Activated CD4-positive, alpha-beta T cell treated with anti-CD3 and anti-CD28 coated beads, Interleukin-2, amount 10 ng/mL, durations not matched to agents 24 days and 14 days (primary cell): Measurements from ENCODE around the gene B4GALNT3. TPM values are rescaled to one million over a fixed set of nuclear protein-coding genes. Genes with fewer than 3 reads are reported as not detected.

ENCODE experiments used
- DNase-seq: peaks from one replicate; pipeline ENCODE4 v3.0.0; 2022
- H3K27ac Mint-ChIP-seq: one replicate; pipeline ENCODE4 v1.8.0; 2022; ENCODE audit warnings: mild to moderate bottlenecking, mixed read lengths
- H3K27me3 Mint-ChIP-seq: one replicate; pipeline ENCODE4 v1.8.0; 2022; ENCODE audit warnings: mixed read lengths
- H3K36me3 Mint-ChIP-seq: one replicate; pipeline ENCODE4 v1.8.0; 2022; ENCODE audit warnings: low read depth, mild to moderate bottlenecking, mixed read lengths
- H3K4me1 Mint-ChIP-seq: one replicate; pipeline ENCODE4 v1.8.0; 2021; ENCODE audit warnings: mixed read lengths
- H3K4me3 Mint-ChIP-seq: one replicate; pipeline ENCODE4 v1.8.0; 2022; ENCODE audit warnings: mild to moderate bottlenecking, moderate library complexity, mixed read lengths
- H3K9me3 Mint-ChIP-seq: one replicate; pipeline ENCODE4 v1.8.0; 2021; ENCODE audit warnings: mixed read lengths
- intact Hi-C: fragments of 100-400 bp; cut with micrococcal nuclease; formaldehyde crosslinking; loops from one replicate; pipeline ENCODE4 v1.15.1; 2023
- total RNA-seq: library from RNA; stranded (reverse); gene quantifications from 2 replicates; pipeline ENCODE4 v1.2.3, GENCODE V29; 2022

The B4GALNT3 gene
- total RNA-seq, 1 donor from 2014 or later: 6.6 TPM

- peak overlapping the region; percentile 60 for H3K27ac Mint-ChIP-seq
- peak; percentile 80 for DNase-seq
- H3K27me3 Mint-ChIP-seq: peaks cover 78% of the 10 kb centered on the region
- peaks cover 12% of the 10 kb centered on the region for H3K4me1 Mint-ChIP-seq
- peak overlapping the region; percentile 87 for H3K4me3 Mint-ChIP-seq
- peaks cover 2% of the 10 kb centered on the region for H3K36me3 Mint-ChIP-seq
- no peaks in the 10 kb centered on the region for H3K9me3 Mint-ChIP-seq
- intact Hi-C loops: no loop called here
Measured at GRCh38 chr12:460261-461230, 807 bp downstream of the B4GALNT3 start.

- H3K27ac Mint-ChIP-seq: peak overlapping the region; percentile 60
- no peaks in the 10 kb centered on the region for H3K9me3 Mint-ChIP-seq
- peaks cover 2% of the 10 kb centered on the region for H3K36me3 Mint-ChIP-seq
- no peak for DNase-seq
- H3K4me3 Mint-ChIP-seq: peak overlapping the region; percentile 87
- H3K4me1 Mint-ChIP-seq: peaks cover 12% of the 10 kb centered on the region
- intact Hi-C loops: no loop called here
- peaks cover 71% of the 10 kb centered on the region for H3K27me3 Mint-ChIP-seq
Measured at GRCh38 chr12:461425-461824, 1.7 kb downstream of the B4GALNT3 start.

GRCh38 chr12:462936-463705 lies 3.4 kb downstream of the B4GALNT3 start:
- intact Hi-C loops: no loop called here
- no peak for DNase-seq
- Mint-ChIP-seq H3K9me3 (no peaks in the 10 kb centered on the region), H3K27ac (no peak overlapping the region), H3K4me3 (no peak overlapping the region), H3K4me1 (peaks cover 8% of the 10 kb centered on the region), H3K36me3 (peaks cover 2% of the 10 kb centered on the region), H3K27me3 (peaks cover 55% of the 10 kb centered on the region)

- Mint-ChIP-seq H3K27me3 (peaks cover 47% of the 10 kb centered on the region), H3K36me3 (peaks cover 2% of the 10 kb centered on the region), H3K4me1 (peaks cover 4% of the 10 kb centered on the region), H3K4me3 (no peak overlapping the region), H3K27ac (no peak overlapping the region), H3K9me3 (no peaks in the 10 kb centered on the region)
- DNase-seq: no peak
- intact Hi-C loops: no loop called here
Measured at GRCh38 chr12:464484-465267, 4.9 kb downstream of the B4GALNT3 start.

- H3K27ac Mint-ChIP-seq: no peak overlapping the region
- intact Hi-C loops: no loop called here
Measured at GRCh38 chr12:466039-466438, 6.3 kb downstream of the B4GALNT3 start.

GRCh38 chr12:466762-467161 lies 7.0 kb downstream of the B4GALNT3 start:
- no peak overlapping the region for H3K27ac Mint-ChIP-seq
- intact Hi-C loops: no loop called here
- H3K4me3 Mint-ChIP-seq: no peak overlapping the region
- H3K27me3 Mint-ChIP-seq: peaks cover 39% of the 10 kb centered on the region
- H3K4me1 Mint-ChIP-seq: no peaks in the 10 kb centered on the region
- DNase-seq: no peak
- no peaks in the 10 kb centered on the region for H3K9me3 Mint-ChIP-seq
- H3K36me3 Mint-ChIP-seq: no peaks in the 10 kb centered on the region

More at GRCh38 chr12:466039-466438, 6.3 kb downstream of the B4GALNT3 start:
- H3K4me1 Mint-ChIP-seq: peaks cover 1% of the 10 kb centered on the region
- peaks cover under 1% of the 10 kb centered on the region for H3K36me3 Mint-ChIP-seq
- peaks cover 46% of the 10 kb centered on the region for H3K27me3 Mint-ChIP-seq
- no peak overlapping the region for H3K4me3 Mint-ChIP-seq
- no peaks in the 10 kb centered on the region for H3K9me3 Mint-ChIP-seq
- no peak for DNase-seq

- H3K4me3 Mint-ChIP-seq: no peak overlapping the region
- no peak for DNase-seq
- no peaks in the 10 kb centered on the region for H3K4me1 Mint-ChIP-seq
- intact Hi-C loops: no loop called here
- peaks cover 32% of the 10 kb centered on the region for H3K27me3 Mint-ChIP-seq
- H3K36me3 Mint-ChIP-seq: no peaks in the 10 kb centered on the region
- H3K27ac Mint-ChIP-seq: no peak overlapping the region
- H3K9me3 Mint-ChIP-seq: no peaks in the 10 kb centered on the region
Measured at GRCh38 chr12:467591-467990, 7.9 kb downstream of the B4GALNT3 start.

GRCh38 chr12:468671-469389 lies 9.1 kb downstream of the B4GALNT3 start:
- no peak overlapping the region for H3K4me3 Mint-ChIP-seq
- H3K27ac Mint-ChIP-seq: no peak overlapping the region
- peaks cover 2% of the 10 kb centered on the region for H3K4me1 Mint-ChIP-seq
- H3K36me3 Mint-ChIP-seq: no peaks in the 10 kb centered on the region
- no peak for DNase-seq
- peaks cover 26% of the 10 kb centered on the region for H3K27me3 Mint-ChIP-seq
- H3K9me3 Mint-ChIP-seq: no peaks in the 10 kb centered on the region
- intact Hi-C loops: no loop called here

GRCh38 chr12:470133-470532 lies 10.4 kb downstream of the B4GALNT3 start:
- no peak overlapping the region for H3K4me3 Mint-ChIP-seq
- peaks cover 2% of the 10 kb centered on the region for H3K4me1 Mint-ChIP-seq
- H3K36me3 Mint-ChIP-seq: no peaks in the 10 kb centered on the region
- H3K27ac Mint-ChIP-seq: no peak overlapping the region
- peaks cover 21% of the 10 kb centered on the region for H3K27me3 Mint-ChIP-seq
- no peaks in the 10 kb centered on the region for H3K9me3 Mint-ChIP-seq
- intact Hi-C loops: no loop called here
- no peak for DNase-seq

GRCh38 chr12:473198-473597 lies 13.5 kb downstream of the B4GALNT3 start:
- Mint-ChIP-seq H3K4me1 (peaks cover 2% of the 10 kb centered on the region), H3K4me3 (no peak overlapping the region), H3K27me3 (peaks cover 30% of the 10 kb centered on the region), H3K36me3 (no peaks in the 10 kb centered on the region), H3K27ac (no peak overlapping the region), H3K9me3 (no peaks in the 10 kb centered on the region)
- no peak for DNase-seq
- intact Hi-C loops: no loop called here

GRCh38 chr12:473863-474577 lies 14.3 kb downstream of the B4GALNT3 start:
- Mint-ChIP-seq H3K36me3 (no peaks in the 10 kb centered on the region), H3K27me3 (peaks cover 26% of the 10 kb centered on the region), H3K9me3 (no peaks in the 10 kb centered on the region), H3K4me3 (no peak overlapping the region), H3K27ac (no peak overlapping the region), H3K4me1 (peaks cover 2% of the 10 kb centered on the region)
- intact Hi-C loops: no loop called here
- no peak for DNase-seq

- H3K4me1 Mint-ChIP-seq: peaks cover 2% of the 10 kb centered on the region
Measured at GRCh38 chr12:475286-475685, 15.5 kb downstream of the B4GALNT3 start.

More at GRCh38 chr12:475286-475685, 15.5 kb downstream of the B4GALNT3 start:
- no peak overlapping the region for H3K4me3 Mint-ChIP-seq
- no peaks in the 10 kb centered on the region for H3K9me3 Mint-ChIP-seq
- intact Hi-C loops: no loop called here
- H3K27ac Mint-ChIP-seq: no peak overlapping the region
- no peaks in the 10 kb centered on the region for H3K36me3 Mint-ChIP-seq
- peaks cover 23% of the 10 kb centered on the region for H3K27me3 Mint-ChIP-seq
- no peak for DNase-seq
